HG03097 (cell line): Measurements from ENCODE around the gene RAB11FIP5.

Source experiments
- ATAC-seq: cut with Tn5 transposase; IDR thresholded peaks from one replicate; pipeline ENCODE4 v1.9.1; 2021; ENCODE audit not compliant: unreplicated experiment, low FRiP score

RAB11FIP5 gene

DNA sequence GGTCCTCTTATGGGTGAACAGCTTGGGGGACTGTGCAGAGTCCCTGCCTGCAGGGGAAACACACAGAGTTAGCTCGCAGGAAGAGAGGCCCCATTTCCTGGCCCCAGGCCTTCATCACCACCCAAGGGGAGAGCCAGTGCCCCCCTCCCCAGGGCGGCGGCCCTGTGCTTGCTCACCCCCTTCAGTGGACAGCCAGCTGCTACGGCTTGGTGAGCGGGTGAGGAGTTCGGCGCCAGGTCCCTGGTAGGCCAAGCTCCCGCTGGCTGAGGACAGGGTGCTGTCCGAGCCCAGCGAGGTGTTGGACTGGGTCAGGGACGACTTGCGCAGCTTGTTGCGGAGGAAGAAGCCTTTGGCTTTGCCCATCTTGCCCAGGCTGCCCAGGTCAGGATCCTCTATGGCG, 24.0 kb downstream of the RAB11FIP5 start:
- no peak for ATAC-seq

DNA sequence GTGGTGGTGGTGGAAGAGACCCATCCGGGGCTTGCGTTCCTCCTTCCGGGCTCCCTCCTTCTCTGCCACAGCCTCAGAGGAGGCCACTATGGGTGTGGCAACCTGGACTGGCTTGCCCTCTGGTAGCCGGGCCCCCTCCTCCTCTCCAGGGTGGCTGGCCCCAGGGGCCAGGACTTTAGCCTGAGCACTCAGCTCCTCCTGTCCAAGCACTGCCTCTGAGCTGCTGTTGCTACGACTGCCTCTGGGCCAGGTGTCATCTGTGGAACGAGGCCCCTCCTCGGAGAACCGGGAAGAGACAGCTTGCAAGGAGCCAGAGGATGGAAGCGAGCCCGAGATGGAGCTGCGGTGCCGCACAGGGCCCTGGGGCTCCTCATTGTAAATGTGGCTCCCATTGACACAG, 24.5 kb downstream of the RAB11FIP5 start:
- no peak for ATAC-seq

DNA sequence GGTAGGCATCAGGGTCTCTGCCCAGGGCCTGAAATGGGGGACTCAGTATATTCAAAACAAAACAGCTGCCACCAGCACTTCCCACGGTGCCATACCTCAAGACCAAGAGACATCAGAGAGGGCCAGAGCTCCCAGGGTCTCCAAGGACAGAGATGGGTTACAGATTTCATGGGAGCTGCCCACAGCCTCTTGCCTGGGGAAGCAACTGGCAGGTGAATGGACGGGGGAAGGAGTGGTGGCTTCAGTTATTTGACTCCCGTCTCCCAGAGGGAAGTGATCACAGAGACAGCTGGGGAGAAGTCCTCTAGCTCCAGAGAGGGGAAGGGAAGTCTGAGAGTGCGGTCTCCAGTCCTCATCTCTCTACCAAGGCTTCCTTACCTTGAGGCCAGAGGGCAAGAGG, 25.4 kb downstream of the RAB11FIP5 start:
- no peak for ATAC-seq

DNA sequence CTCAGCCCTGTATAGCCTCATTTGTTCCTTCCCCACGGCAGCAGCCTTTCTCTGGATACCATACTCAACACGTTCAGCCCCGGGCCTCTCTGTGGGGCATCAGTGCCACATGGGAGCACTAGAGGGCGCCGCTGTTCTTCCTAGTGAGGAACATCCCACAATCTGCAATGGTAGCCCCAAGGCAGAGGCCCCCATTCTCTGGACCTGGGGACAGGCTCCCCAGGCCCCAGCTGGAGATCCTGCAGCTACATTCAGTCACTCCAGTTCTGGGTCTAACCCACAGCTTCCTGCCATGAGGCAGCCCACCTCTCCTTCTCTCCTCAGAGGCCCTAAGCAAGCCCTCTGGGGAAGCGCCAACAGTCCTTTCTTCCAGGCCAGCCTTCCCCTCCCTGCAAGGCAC, 27.1 kb downstream of the RAB11FIP5 start:
- peak; percentile 75 for ATAC-seq

DNA sequence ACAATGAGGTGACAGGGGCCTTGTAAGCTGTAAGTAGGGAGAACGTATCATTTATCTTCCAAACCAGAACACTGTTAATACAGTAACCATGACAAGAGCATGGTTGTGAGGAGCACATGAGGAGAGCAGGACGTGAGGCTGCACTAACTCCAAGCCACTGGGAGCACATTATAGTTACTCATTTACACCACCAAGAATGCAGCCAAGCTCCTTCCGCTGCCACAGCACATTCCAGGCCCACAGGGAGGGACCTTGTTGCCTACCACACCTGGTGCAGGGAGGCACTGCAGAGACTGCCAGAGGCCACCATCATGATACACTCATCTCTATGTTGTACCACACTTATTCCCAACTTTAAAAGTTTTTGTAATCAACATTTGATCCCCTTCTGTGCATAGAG, 27.8 kb downstream of the RAB11FIP5 start:
- no peak for ATAC-seq

DNA sequence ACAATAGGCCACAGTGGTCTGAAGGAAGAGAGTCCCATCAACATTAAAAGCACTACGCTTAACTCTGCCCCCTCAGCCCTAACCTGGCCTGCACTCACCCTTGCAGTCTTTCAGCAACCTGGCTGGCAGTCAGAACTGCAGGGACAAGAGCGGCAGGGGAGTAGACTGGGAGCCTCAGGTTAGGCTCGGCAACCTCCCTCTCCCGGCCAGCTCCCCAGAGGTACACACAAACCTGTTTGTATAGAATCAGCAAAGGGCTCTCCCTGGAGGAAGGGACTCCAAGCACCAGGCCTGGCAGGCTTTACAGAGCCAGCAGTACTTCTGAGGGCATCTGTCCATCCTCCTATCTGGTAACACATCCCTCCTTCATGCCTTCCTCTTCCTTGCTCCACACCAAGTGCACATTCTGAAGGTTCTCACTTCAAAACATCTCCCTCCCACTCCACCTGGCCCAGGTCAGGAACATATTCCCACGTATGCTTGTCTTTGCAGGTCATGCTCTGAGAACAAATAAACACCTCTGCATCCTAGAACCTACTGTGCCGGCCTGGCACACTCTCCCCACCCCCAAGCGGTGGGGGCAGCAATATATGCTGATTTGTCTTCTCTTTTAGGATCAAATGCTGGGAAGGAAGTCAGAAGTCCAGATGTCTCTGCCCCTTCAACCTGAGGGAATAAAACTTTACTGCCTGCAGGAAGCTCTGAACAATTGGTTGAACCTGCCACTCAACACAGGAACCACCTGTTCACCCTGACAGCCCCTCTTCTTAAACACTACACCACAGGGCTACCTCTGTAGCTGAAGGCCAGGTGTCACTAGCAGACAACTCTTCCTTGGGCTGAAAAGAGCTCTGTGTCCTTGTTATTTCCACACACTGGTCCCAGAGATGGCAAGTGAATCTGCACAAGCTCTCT, 28.6 kb downstream of the RAB11FIP5 start:
- ATAC-seq = no peak

DNA sequence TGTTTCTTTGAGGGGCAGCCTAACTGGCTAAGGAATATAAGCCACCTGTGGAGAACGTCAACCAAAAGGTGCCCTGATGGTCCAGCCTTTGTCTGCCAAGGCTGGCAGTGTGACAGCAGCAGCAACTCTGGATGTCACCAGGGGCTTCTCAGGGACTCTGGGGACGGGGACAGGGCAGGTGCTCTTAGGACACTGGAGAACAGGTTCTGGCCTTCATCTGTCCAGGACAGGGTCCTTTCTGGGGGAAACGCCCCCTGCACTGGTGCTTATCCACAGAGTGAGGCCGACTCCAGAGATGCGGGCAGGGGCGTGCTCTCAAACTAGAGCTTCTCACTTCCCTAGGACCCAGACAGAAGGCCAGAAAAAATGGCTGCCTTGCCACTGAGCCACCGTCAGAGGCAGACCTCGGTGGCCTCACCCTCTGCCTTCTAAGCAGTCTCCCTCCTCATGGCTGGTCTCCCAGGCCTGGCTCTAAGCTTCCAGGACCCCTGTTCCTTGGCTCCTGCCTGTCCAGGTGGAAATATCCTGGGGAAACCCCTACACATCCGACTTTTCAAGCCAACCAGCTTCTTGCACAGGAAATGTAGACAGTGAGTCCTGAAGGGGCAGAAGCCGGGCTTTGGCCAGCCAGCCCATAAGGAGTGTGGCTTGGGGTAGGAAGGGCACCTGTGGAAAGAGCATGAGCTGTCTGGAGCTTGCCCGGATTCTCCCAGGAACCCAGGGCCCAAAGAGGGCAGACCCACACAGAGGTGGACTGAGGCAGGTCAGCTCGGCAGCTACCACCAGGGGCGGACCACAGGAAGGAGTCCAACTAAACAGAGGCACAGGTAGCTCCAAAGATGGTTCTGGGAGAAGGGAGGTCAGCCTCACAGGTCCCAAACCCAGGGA, 30.0 kb downstream of the RAB11FIP5 start:
- no peak for ATAC-seq

- no peak for ATAC-seq
Measured at GRCh38 chr2:73081181-73081671, 31.5 kb downstream of the RAB11FIP5 start.

- no peak for ATAC-seq
Measured at GRCh38 chr2:73080321-73081131, 32.2 kb downstream of the RAB11FIP5 start.

DNA sequence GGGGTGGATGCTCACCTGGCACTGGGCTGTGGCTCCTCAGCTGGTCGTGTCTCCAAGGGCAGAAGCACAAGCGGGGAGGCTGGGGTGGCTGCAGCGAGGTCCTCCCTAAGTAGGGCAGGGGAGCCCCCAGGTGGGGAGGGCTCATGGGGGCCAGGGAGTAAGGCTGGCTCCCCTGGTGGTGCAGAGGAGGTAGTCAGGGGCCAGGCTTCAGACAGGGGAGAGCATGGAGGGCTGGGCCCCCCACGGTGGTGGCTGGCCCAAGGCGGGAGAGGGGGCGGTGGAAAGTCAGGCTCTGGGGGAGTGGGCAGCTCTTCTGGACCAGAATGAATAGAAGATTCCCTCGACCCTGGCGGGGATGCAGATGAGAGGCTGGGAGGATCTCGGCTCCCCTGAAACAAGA, 33.1 kb downstream of the RAB11FIP5 start:
- no peak for ATAC-seq

DNA sequence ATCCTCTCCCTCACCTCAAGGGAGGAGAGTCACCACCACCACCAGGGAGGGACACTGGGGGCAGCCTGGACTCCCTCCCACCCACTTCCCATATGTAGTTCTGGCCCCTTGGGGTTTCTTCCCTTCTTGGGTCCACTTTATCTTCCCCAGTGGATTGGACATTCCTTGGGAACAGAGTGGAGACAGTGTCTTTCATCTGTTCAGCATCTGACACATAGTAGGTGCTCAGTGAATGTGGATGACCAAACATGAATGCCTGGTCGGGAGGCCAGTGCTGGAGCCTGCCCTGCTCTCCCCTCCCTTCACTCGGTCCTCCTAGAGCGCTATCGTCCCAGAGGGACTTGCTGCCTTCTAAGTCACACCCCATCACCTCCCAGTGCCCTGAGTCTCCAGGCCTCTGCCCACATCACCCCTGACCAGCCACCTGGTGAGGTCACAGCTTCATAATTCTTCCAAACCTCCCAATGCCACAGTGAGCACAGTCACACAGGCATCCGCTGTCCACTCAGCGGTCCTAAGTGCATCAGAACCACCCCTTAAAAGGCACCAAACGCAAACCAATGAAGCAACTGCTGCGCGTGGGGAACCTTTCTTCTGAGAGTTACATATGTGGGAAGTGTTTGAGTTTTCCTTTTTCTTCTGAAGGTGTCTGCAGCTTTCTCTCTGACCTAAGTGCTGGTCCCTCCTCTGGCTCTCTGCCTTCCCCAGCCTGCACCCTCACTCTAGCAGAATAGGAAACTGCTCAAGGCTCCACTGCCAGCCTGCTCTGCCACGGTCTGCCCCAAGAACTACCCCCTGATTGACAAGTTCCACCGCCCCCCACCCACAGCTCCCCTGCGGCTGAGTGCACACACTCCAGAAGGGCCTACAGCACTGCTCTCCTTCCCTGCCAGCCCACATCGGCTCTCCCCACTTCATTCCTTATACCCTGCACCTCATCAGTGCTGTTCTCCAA, 34.0 kb downstream of the RAB11FIP5 start:
- no peak for ATAC-seq

DNA sequence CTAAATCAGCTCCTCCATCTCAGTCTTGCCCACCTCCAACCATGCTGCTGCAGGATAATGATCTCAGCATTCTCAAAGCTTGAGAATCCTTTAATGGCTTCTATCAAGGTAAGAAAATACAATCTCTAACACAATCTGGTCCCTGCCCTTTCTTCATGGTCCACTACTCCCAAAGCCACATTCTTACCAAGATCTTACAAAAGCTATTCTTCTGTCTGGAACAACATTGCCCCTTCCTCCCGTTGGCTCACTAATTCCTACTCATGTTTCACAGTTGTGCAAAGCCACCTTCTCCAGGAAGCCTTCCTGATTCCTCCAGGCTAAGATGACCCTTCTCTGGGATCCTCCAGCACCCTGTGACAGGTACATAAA, 35.3 kb downstream of the RAB11FIP5 start:
- ATAC-seq = no peak

GRCh38 chr2:73076701-73077423, 35.9 kb downstream of the RAB11FIP5 start:
- ATAC-seq = no peak

- ATAC-seq = no peak
Measured at GRCh38 chr2:73075477-73076373, 37.0 kb downstream of the RAB11FIP5 start.

GRCh38 chr2:73074110-73075069, 38.4 kb downstream of the RAB11FIP5 start:
- no peak for ATAC-seq

DNA sequence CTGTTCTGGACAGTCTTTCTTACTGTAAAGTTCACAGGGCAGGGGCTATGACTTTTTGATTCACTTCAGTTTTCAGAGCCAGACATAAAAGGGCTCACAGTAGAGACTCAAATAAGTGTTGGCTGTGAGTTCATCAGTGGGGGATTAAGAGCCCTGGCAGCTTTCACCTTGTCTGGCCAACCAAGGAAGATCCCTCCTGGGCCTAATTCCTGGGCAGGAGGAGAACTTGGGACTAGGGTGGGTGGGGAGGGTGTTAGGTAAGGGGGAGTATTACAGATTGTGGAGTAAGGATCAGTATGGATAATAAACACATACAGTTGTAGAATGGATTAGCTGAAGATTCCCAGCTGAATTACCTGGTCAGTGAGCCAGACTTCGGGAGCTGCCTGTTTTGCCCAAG, 40.3 kb downstream of the RAB11FIP5 start:
- ATAC-seq = no peak

DNA sequence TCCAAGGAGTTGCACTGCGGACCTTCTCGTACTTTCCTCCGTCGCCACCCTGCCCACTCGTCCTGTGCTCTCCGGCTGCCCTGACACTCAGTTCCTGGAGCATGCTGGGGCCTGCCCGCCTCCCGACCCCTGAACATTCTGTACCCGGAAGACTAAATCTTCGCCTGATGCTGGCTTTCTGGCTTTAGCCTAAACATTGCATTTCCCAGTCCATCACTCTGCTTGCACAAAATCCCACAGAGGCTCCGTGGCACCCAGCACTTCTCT, 40.7 kb downstream of the RAB11FIP5 start:
- ATAC-seq = peak; percentile 6
